Uterus (tissue), 2 donors: Measurements from ENCODE around the gene OSGEPL1.

Experiments used
- CTCF ChIP-seq, 4 experiments: fragments of 200-600 bp in 2 of 4; fragments of 450-650 bp in 2 of 4; sonication (generic) in 2 of 4; IDR thresholded peaks; one replicate each; pipeline ENCODE4 v1.5.1; 2016 to 2019; ENCODE audit warnings: antibody characterized with exemption in 4 of 4, mild to moderate bottlenecking in 2 of 4, moderate library complexity in 1 of 4
- POLR2A ChIP-seq, 2 donors: fragments of 450-650 bp; IDR thresholded peaks; one replicate each; pipeline ENCODE4 v1.6.1; 2016; ENCODE audit warnings: antibody characterized with exemption in 2 of 2, mild to moderate bottlenecking in 1 of 2, moderate library complexity in 1 of 2

GRCh38 chr2:189726271-189726670, 36.3 kb downstream of the OSGEPL1 start:
- TF ChIP-seq CTCF (IDR thresholded peaks at IDR 0.05) (no peak), POLR2A (IDR thresholded peaks at IDR 0.05) (no peak)
